Mesenchymal stem cell (in vitro differentiated cells and primary cell): ENCODE results near the gene KIFBP.

Experiments used
- DNase-seq: peaks from one replicate; pipeline ENCODE4 v3.0.0-alpha.2; 2013
- H2AFZ ChIP-seq: one replicate; pipeline ENCODE4 v1.6.1; 2013; ENCODE audit warnings: low read depth, mild to moderate bottlenecking, control low read depth, inconsistent platforms, low read length, moderate library complexity
- H2AK5ac ChIP-seq: 2 replicates; pipeline ENCODE4 v1.6.1; 2013; ENCODE audit warnings: low read length, moderate library complexity, mild to moderate bottlenecking, inconsistent platforms; ENCODE audit not compliant: severe bottlenecking
- H2BK120ac ChIP-seq: one replicate; pipeline ENCODE4 v1.6.1; 2013; ENCODE audit warnings: low read depth, mild to moderate bottlenecking, inconsistent platforms, low read length, moderate library complexity
- H2BK12ac ChIP-seq, 2 experiments: one replicate each; pipeline ENCODE4 v1.6.1; 2013; ENCODE audit warnings: inconsistent platforms in 2 of 2, low read length in 2 of 2, mild to moderate bottlenecking in 2 of 2, moderate library complexity in 2 of 2, control low read depth in 1 of 2
- H2BK15ac ChIP-seq: one replicate; pipeline ENCODE4 v1.6.1; 2013; ENCODE audit warnings: mild to moderate bottlenecking, low read depth, inconsistent platforms; ENCODE audit not compliant: poor library complexity, severe bottlenecking
- H2BK5ac ChIP-seq: 2 replicates; pipeline ENCODE4 v1.6.1; 2013; ENCODE audit warnings: low read depth, mild to moderate bottlenecking, low read length, control low read depth, inconsistent platforms; ENCODE audit not compliant: poor library complexity, severe bottlenecking
- H3K14ac ChIP-seq, 2 experiments: one replicate each; pipeline ENCODE4 v1.6.1; 2013; ENCODE audit warnings: inconsistent platforms in 2 of 2, low read length in 2 of 2, control low read depth in 1 of 2, mild to moderate bottlenecking in 1 of 2, moderate library complexity in 1 of 2
- H3K18ac ChIP-seq, 2 experiments: one replicate each; pipeline ENCODE4 v1.6.1; 2013; ENCODE audit warnings: inconsistent platforms in 2 of 2, low read length in 2 of 2, control low read depth in 1 of 2, low read depth in 1 of 2, mild to moderate bottlenecking in 1 of 2
- H3K23ac ChIP-seq, 2 experiments: one replicate each; pipeline ENCODE4 v1.6.1; 2013; ENCODE audit warnings: inconsistent platforms in 2 of 2, low read length in 2 of 2, mild to moderate bottlenecking in 2 of 2, moderate library complexity in 2 of 2, control low read depth in 1 of 2
- H3K27ac ChIP-seq: 2 replicates; pipeline ENCODE4 v1.5.1; 2013; ENCODE audit warnings: mild to moderate bottlenecking, moderate library complexity, low read length, control low read depth, inconsistent platforms; ENCODE audit not compliant: poor library complexity, severe bottlenecking
- H3K27me3 ChIP-seq, 2 experiments: 2 replicates each; pipeline versions ENCODE4 v1.6.1 to v1.7.0; 2013; ENCODE audit warnings: low read length in 2 of 2, mild to moderate bottlenecking in 2 of 2, moderate library complexity in 2 of 2, control low read depth in 1 of 2, inconsistent platforms in 1 of 2; ENCODE audit not compliant: control insufficient read depth in 1 of 2, insufficient read depth in 1 of 2
- H3K36me3 ChIP-seq, 2 experiments: 2 replicates each; pipeline versions ENCODE4 v1.6.1 to v1.7.0; 2013; ENCODE audit warnings: low read length in 2 of 2, control low read depth in 1 of 2, inconsistent platforms in 1 of 2, low read depth in 1 of 2, mild to moderate bottlenecking in 1 of 2; ENCODE audit not compliant: insufficient read depth in 2 of 2, control insufficient read depth in 1 of 2
- H3K4ac ChIP-seq, 2 experiments: one replicate each; pipeline ENCODE4 v1.6.1; 2013; ENCODE audit warnings: inconsistent platforms in 2 of 2, low read length in 2 of 2, mild to moderate bottlenecking in 2 of 2, moderate library complexity in 2 of 2, control low read depth in 1 of 2, low read depth in 1 of 2
- H3K4me1 ChIP-seq: 2 replicates; pipeline ENCODE4 v1.6.1; 2013; ENCODE audit warnings: low read depth, low read length, control low read depth; ENCODE audit not compliant: control insufficient read depth, insufficient read depth
- H3K4me2 ChIP-seq: 2 replicates; pipeline ENCODE4 v1.6.1; 2013; ENCODE audit warnings: low read length, mild to moderate bottlenecking, inconsistent platforms; ENCODE audit not compliant: poor library complexity, severe bottlenecking
- H3K4me3 ChIP-seq, 2 experiments: 2 replicates each; pipeline versions ENCODE4 v1.5.1 to v1.7.0; 2013; ENCODE audit warnings: low read length in 2 of 2, mild to moderate bottlenecking in 2 of 2, control low read depth in 1 of 2, low read depth in 1 of 2; ENCODE audit not compliant: insufficient read depth in 1 of 2
- H3K79me1 ChIP-seq: replicated peaks from 2 replicates; pipeline ENCODE4 v1.6.1; 2013; ENCODE audit warnings: mild to moderate bottlenecking, control low read depth, low read length, inconsistent platforms; ENCODE audit not compliant: poor library complexity, severe bottlenecking
- H3K9ac ChIP-seq: 2 replicates; pipeline ENCODE4 v1.7.0; 2013; ENCODE audit warnings: mild to moderate bottlenecking, low read length, moderate library complexity
- H3K9me3 ChIP-seq: 2 replicates; pipeline ENCODE4 v1.7.0; 2013; ENCODE audit warnings: mild to moderate bottlenecking, low read length; ENCODE audit not compliant: control insufficient read depth
- H4K8ac ChIP-seq: one replicate; pipeline ENCODE4 v1.6.1; 2013; ENCODE audit warnings: inconsistent platforms, mild to moderate bottlenecking, low read length, moderate library complexity
- H4K91ac ChIP-seq: one replicate; pipeline ENCODE4 v1.6.1; 2013; ENCODE audit warnings: mild to moderate bottlenecking, low read length, inconsistent platforms
- WGBS: methylation state at CpG from one replicate; pipeline ENCODE4 v1.1.7; 2013; ENCODE audit warnings: mixed read lengths; 5-methylcytosine and 5-hydroxymethylcytosine counted together

KIFBP gene

DNA sequence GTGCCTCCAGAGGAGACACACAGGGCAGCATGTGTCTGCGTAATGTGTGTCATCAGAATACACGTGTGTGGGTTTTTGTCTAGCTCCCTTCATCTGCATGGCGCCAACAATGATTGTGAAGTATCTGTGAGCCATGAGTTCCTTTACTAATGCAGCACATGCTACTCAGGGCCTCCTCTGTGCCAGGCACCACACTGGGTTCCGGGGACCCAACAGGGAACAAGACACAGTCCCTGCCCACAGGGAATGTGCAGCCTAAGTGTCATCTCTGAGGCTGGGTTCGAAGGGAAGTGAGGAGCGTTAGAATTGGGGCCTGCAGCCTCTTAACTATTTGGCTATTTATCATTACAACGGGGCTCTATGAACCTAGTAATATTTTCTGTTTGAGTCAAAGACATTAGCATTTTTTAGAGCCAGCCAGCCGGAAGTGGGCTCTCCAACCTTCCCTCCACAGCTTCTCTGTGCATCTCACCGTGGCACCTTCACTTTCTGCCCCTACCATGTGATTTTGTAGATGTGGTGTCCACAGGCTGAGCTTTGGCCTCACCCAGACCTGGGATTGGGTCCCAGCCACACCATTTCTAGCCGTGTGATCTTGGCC, 55.4 kb downstream of the KIFBP start:
- Histone ChIP-seq H2BK120ac (no peak overlapping the region), H3K14ac (no peak overlapping the region), H3K23ac (no peak overlapping the region), H3K36me3 (no peaks in the 10 kb centered on the region), H4K8ac (no peak overlapping the region), H3K27me3 (no peaks in the 10 kb centered on the region), H2AK5ac (no peak overlapping the region), H2BK5ac (no peak overlapping the region), H3K4me2 (no peak overlapping the region), H2AFZ (no peak overlapping the region), H3K9me3 (no peaks in the 10 kb centered on the region), H2BK15ac (no peak overlapping the region), H2BK12ac (no peak overlapping the region), H3K79me1 (no peaks in the 10 kb centered on the region), H3K18ac (no peak overlapping the region), H3K4me1 (peaks cover 4% of the 10 kb centered on the region), H3K27ac (no peak overlapping the region), H3K9ac (no peak overlapping the region), H3K4me3 (no peak overlapping the region), H3K4ac (no peak overlapping the region), H4K91ac (no peak overlapping the region)
- DNase-seq = no peak
- WGBS = 73% methylated on average over 7 of the region's 10 CpGs

DNA sequence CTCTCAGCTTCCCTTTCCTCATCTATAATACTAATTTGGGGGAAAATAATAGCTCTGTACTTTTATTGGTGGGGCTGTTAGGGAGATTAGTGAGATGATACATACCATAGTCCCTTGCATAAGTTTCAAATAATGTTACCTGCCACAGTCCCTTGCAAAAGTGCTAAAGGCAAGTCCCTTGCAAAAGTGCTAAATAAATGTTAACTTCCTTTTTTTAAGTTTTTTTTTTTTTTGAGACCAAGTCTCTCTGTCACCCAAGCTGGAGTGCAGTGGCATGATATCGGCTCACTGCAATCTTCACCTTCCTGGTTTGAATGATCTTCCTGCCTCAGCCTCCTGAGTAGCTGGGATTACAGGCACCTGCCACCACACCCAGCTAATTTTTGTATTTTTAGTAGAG, 55.9 kb downstream of the KIFBP start:
- Histone ChIP-seq H4K91ac (no peak overlapping the region), H3K23ac (no peak overlapping the region), H4K8ac (no peak overlapping the region), H3K9me3 (no peaks in the 10 kb centered on the region), H3K27me3 (no peaks in the 10 kb centered on the region), H3K4me3 (no peak overlapping the region), H2BK12ac (no peak overlapping the region), H2BK5ac (no peak overlapping the region), H3K27ac (no peak overlapping the region), H2AK5ac (no peak overlapping the region), H2BK120ac (no peak overlapping the region), H2AFZ (no peak overlapping the region), H3K4me1 (peaks cover 4% of the 10 kb centered on the region), H3K4me2 (no peak overlapping the region), H3K4ac (no peak overlapping the region), H3K18ac (no peak overlapping the region), H3K14ac (no peak overlapping the region), H3K79me1 (no peaks in the 10 kb centered on the region), H3K9ac (no peak overlapping the region), H3K36me3 (no peaks in the 10 kb centered on the region), H2BK15ac (no peak overlapping the region)
- no peak for DNase-seq
- 100% methylated on average over 1 of the region's 1 CpG for WGBS

DNA sequence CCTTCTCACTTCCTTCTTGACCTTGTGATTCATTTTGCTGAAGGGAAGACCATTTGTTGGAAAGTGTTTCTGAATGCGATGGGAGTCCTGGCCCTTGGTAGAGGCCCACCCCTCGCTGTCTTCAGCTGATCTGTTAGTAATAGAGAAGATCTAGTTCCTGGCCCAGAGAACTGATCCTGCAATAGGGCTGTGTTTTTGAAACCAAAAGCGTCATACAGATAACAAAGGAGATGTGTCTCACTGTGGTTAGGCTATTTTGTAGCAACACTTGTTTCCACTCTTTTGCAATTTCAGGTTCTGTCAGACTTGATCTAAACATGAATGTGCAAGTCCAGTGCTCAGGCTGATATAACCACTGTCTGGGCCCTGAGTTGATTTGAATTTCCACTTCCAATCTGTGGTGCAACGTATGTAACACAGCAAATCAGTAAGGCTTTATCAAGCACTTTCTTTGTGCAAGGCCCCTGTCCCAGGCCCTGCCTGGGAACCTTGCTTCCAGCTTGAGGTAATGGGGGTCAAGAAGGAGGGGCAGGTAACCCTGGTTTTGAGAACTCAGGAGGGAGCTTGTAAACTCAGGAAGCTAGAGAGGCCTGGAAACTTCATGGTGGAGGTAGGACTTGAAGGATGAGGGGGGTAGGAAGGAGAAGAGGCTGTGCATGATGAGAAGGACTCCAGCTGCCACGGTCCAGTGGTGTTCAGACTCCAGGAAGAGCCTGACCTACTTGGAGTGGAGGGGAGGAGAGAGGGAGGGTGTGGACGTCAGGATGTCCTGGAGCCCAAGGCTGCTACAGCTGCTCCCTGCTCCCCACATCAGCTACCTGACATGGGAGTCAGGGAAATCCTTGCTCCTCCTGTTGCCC, 57.1 kb downstream of the KIFBP start:
- H3K27ac ChIP-seq = no peak overlapping the region
- H3K14ac ChIP-seq = peak overlapping the region in 1 of 2 experiments; percentile 31
- H3K9ac ChIP-seq = no peak overlapping the region
- peaks cover 4% of the 10 kb centered on the region for H3K4me1 ChIP-seq
- no peaks in the 10 kb centered on the region for H3K79me1 ChIP-seq
- H2BK120ac ChIP-seq = no peak overlapping the region
- DNase-seq = peak; percentile 79
- peak overlapping the region; percentile 49 for H2AK5ac ChIP-seq
- no peak overlapping the region for H2BK5ac ChIP-seq
- H3K4me2 ChIP-seq = no peak overlapping the region
- H3K23ac ChIP-seq = no peak overlapping the region
- no peaks in the 10 kb centered on the region for H3K9me3 ChIP-seq
- 78% methylated on average over 6 of the region's 6 CpGs for WGBS
- H2AFZ ChIP-seq = no peak overlapping the region
- no peak overlapping the region for H2BK15ac ChIP-seq
- no peak overlapping the region for H3K4me3 ChIP-seq
- no peak overlapping the region for H4K91ac ChIP-seq
- H2BK12ac ChIP-seq = peak overlapping the region in 1 of 2 experiments; percentile 37
- no peaks in the 10 kb centered on the region for H3K27me3 ChIP-seq
- no peak overlapping the region for H3K18ac ChIP-seq
- H4K8ac ChIP-seq = peak overlapping the region; percentile 30
- no peak overlapping the region for H3K4ac ChIP-seq
- H3K36me3 ChIP-seq = no peaks in the 10 kb centered on the region

DNA sequence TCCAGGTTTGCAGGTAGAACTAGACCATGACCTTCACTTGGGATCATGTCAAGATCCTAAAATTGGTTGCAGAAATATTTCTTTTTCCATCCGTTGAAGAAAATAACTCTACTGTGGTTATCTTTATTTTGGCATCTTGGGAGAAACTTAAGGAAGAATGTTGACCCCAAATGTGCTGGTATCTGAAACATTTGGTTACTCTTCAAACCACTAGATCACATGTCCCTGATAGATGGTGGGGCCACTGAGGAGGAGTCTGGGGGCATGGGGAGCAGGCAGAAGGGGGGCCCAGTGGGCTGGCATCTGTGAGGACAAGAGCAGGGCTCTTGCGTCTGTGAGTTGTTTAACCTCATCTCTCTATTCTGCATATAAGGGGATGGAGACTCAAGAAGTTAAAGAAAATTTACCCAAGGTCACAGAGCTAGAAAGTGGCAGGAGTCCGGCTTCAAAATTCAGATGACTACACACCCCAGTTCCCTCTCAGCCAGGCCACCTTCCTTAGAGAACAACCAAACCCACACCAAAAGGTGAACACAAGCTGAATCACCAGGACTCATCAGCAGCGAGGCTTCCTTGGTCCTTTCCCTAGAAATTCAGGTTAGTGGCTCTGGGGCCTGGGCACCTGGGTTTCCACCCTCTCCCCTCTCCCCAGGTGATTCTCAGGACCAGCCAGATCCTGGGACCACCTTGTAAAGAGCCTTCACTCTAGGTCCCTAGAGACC, 58.7 kb downstream of the KIFBP start:
- Histone ChIP-seq H2AK5ac (no peak overlapping the region), H2BK12ac (no peak overlapping the region), H3K27ac (no peak overlapping the region), H2BK15ac (no peak overlapping the region), H2BK120ac (no peak overlapping the region), H3K4me3 (no peak overlapping the region), H3K4me1 (peaks cover 4% of the 10 kb centered on the region), H4K8ac (no peak overlapping the region), H3K18ac (no peak overlapping the region), H3K4ac (no peak overlapping the region), H3K36me3 (no peaks in the 10 kb centered on the region), H3K27me3 (no peaks in the 10 kb centered on the region), H3K4me2 (no peak overlapping the region), H3K79me1 (no peaks in the 10 kb centered on the region), H4K91ac (no peak overlapping the region), H3K14ac (no peak overlapping the region), H3K9ac (no peak overlapping the region), H3K9me3 (no peaks in the 10 kb centered on the region), H2BK5ac (no peak overlapping the region), H2AFZ (no peak overlapping the region), H3K23ac (no peak overlapping the region)
- no peak for DNase-seq
- 91% methylated on average over 2 of the region's 4 CpGs for WGBS
